ENCODE data around the gene DNMT3A.

- TF ChIP-seq POLR2A (IDR thresholded peaks at IDR 0.05; ENCODE audit: low read depth, low read length) (no peak), JUN (IDR thresholded peaks at IDR 0.05; ENCODE audit: borderline replicate concordance, insufficient read depth, insufficient read length, low read depth) (no peak), MAX (IDR thresholded peaks at IDR 0.05; ENCODE audit: insufficient read depth, insufficient read length) (no peak), FOS (IDR thresholded peaks at IDR 0.05; ENCODE audit: borderline replicate concordance, insufficient read depth, low read length) (no peak), EZH2 (IDR thresholded peaks at IDR 0.05; ENCODE audit: borderline replicate concordance, low read depth, low read length, severe bottlenecking) (no peak), POLR2AphosphoS5 (IDR thresholded peaks at IDR 0.05; ENCODE audit: insufficient read depth, low read depth, low read length) (no peak), GATA2 (IDR thresholded peaks at IDR 0.05; ENCODE audit: insufficient read depth, insufficient read length, low read depth, low read length) (no peak), MYC (IDR thresholded peaks at IDR 0.05; ENCODE audit: low read depth, low read length) (no peak)
- TF ChIP-seq, protein P1, sequence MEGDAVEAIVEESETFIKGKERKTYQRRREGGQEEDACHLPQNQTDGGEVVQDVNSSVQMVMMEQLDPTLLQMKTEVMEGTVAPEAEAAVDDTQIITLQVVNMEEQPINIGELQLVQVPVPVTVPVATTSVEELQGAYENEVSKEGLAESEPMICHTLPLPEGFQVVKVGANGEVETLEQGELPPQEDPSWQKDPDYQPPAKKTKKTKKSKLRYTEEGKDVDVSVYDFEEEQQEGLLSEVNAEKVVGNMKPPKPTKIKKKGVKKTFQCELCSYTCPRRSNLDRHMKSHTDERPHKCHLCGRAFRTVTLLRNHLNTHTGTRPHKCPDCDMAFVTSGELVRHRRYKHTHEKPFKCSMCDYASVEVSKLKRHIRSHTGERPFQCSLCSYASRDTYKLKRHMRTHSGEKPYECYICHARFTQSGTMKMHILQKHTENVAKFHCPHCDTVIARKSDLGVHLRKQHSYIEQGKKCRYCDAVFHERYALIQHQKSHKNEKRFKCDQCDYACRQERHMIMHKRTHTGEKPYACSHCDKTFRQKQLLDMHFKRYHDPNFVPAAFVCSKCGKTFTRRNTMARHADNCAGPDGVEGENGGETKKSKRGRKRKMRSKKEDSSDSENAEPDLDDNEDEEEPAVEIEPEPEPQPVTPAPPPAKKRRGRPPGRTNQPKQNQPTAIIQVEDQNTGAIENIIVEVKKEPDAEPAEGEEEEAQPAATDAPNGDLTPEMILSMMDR (IDR thresholded peaks at IDR 0.05; ENCODE audit: extremely low read depth in 1 of 2, insufficient read depth in 1 of 2, low read depth in 1 of 2, low read length in 2 of 2) = no peak
Measured at GRCh38 chr2:25365241-25365640, 23.5 kb upstream of the DNMT3A start.
